Measurements from ENCODE around the gene CTSZ.

Gene CTSZ

DNA sequence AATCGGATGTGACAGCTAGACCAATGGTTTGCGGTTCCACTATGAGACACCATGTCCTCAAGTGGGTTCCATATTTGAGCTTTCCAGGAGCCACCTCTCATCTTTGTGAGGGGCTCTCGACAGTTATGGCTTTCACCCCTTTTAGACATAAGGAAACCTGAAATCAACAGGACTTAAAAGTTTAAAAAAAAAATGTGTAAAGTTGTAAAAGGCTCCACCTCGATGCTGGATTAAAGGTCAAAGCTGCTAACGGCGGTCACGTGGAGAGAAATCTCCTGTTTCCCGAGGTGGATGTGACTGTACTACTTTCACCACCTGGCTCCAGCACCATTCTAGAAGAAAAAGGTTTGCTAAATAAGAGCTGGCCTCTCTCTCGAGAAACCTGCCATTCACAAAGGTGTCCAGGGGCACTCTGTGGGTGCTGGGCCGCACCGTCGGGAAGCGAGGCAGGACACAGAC lies 24.5 kb upstream of the CTSZ start:
- peak in 1 of 2 experiments; percentile 40 for DNase-seq

DNA sequence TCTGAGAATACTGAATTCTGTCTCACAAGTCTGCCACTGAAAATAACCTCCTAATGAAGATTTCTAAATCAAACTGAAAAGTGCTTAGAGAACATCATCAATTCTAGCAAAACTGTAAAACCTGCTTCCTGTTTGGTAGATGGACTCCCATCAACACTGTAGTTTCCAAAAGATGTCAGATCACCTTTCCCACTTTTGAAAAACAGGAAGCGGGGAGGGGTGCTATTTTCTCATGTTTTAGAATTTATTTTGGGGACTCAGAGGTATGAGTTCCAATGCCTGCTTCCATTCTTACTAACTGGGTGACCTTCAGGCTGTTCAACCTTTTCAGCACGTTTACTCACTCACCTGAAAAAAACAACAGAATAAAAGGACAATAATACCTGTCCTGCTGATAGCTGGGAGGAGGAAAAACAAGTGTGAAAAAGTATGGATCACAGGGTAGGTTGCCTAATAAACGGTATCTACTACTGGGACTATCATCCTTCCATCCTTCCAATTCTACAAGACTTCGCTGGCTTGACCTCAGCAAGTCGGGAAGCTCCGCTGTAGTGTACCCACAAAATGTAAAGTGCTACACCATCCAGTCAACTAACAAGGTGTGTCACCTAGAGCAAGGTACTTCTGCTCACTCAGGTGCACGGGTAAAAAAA lies 24.0 kb upstream of the CTSZ start:
- no peak for DNase-seq

DNA sequence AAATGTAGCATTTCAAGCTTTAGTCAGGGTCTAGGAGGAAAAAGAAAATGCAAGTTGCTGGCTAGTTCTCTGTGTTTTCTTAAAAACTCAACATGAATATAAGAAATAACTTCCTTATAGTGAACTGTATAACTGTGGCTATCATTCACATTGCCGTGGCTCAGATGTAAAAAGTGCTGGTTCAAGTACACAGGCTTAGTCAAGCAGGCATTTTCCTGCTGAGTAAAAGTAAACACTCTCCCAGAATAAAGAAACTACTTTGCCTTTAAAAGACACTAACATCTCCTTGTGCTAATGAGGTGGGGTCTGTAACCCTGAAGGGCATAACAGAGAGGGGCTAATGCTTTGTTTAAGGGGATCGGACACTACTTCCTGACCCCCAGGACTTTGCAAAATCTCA lies 21.8 kb upstream of the CTSZ start:
- no peak for DNase-seq

DNA sequence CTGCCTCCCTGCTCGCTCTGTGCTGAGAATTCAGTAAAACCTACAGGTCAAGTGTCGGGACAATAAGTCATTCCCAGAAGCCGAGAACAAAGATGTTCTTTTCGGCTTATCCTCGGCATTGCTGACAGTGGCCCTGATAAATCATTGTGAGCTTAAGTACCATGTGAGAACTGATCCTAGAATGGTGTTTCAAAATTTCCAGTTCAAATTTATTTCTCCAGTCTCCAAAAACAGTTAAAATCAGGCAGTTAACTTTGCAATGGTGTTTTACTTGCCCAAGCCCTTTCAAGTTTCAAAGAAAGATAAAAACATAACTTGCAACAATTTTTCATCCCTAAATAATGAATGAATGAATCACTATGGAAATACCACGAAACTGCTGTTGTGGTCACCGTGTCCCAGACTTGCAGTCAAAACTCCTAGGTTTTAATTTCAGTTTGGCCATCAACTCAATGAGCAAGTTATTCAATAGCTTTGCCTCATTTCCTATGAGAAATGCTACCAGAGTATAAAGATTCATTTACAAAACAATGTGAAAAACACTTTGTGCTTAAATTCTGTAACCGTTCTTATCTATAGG lies 20.8 kb upstream of the CTSZ start:
- DNase-seq, result no peak

DNA sequence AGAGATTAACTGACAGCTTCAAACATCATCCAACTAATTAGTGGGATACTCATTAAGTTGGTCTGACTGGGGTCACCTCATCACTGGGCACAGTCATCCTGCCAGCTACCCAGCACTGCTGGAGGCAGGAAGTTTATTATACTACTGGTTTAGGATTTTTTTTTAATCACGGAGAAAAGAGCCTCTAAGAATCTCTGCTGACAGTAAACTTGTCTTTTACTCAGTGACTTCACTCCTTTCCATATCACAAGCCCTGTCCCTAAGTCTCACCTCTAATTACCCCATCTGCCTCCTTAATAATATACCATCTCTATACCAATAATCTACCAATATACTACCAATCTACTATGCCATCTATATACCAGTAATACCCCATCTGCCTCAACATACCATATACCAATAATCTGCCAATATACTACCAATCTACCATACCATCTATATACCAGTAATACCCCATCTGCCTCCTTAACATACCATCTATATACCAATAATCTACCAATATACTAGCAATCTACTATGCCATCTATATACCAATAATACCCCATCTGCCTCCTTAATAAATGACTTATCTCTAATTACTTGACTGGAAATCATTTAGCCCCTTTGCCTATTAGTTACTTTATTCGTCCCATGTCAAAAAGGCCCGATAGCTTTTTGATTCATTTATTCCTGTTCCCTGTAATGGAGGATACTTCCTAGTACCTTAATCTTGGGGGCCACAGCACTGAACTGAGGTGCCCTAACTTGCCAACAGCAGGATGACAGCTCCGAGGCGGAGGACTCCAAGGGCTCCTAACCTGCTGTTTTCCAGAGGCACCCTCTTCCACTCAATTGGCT lies 20.1 kb upstream of the CTSZ start:
- DNase-seq, result no peak

DNA sequence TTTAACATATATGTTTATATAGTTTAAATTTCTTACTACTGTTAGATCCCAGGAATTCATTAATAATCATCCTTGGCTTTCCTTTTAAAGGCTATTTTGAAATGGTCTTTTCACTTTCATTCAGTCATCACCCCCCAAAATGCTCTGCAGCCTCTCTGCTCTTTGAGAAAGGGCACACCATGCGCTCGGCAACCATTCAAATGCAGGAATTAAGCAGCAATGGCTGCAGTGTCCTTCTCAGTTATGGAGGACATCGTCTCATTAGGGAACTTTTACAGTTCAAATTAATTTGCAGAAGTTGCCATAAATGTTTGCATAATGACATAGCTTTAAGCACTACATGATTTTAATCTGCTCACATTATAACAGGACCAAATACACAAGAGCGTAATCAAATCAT lies 18.5 kb upstream of the CTSZ start:
- no peak for DNase-seq

DNA sequence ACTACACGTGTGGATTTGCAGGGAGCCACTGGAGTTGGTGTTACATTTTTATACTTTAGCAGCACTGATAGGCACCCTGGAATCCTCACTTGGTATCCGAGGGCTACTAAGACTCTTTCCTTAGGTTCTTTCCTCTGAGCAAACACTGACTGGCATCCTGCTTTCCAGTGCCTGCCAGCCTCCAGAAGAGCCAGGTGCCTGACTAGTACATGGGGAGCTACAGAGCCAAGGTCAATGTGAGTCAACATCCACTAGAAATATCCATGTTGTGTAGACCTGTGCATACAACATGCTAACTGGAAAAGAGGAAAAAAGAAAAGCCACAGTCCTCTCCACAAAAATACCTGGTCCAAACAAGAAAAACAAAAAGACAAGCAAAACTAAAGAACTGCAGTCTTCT lies 18.0 kb upstream of the CTSZ start:
- no peak for DNase-seq

DNA sequence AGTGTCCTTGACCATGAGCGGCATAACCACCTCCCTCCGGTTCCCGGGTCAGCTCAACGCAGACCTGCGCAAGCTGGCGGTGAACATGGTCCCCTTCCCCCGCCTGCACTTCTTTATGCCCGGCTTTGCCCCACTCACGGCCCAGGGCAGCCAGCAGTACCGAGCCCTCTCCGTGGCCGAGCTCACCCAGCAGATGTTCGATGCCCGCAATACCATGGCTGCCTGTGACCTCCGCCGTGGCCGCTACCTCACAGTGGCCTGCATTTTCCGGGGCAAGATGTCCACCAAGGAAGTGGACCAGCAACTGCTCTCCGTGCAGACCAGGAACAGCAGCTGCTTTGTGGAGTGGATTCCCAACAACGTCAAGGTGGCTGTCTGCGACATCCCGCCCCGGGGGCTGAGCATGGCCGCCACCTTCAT lies 17.1 kb upstream of the CTSZ start:
- peak in 1 of 2 experiments; percentile 12 for DNase-seq

DNA sequence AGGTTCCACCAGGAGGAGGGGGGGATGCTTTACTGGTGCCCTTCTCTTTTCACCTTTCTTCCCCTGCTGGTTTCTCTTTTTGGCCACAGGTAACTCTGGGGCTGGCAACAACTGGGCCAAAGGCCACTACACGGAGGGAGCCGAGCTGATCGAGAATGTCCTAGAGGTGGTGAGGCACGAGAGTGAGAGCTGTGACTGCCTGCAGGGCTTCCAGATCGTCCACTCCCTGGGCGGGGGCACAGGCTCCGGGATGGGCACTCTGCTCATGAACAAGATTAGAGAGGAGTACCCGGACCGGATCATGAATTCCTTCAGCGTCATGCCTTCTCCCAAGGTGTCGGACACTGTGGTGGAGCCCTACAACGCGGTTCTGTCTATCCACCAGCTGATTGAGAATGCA lies 16.6 kb upstream of the CTSZ start:
- DNase-seq, result peak; percentile 13

DNA sequence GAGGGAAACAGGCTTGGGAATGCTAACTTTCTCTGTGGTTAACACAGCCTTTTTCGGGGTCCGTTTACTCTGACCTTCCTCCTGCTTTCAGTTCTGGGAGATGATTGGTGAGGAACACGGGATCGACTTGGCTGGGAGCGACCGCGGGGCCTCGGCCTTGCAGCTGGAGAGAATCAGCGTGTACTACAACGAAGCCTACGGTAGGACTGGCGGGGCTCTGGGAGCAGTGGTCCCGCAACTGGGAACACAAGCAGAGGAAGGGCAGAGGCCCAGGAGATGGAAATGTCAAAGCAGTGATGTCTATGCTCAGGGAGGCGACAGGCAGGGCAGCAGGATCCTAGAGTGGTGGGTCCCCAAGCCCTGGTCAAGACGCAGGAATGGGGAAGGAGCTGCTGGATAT lies 15.7 kb upstream of the CTSZ start:
- DNase-seq, result peak; percentile 6 to 11

DNA sequence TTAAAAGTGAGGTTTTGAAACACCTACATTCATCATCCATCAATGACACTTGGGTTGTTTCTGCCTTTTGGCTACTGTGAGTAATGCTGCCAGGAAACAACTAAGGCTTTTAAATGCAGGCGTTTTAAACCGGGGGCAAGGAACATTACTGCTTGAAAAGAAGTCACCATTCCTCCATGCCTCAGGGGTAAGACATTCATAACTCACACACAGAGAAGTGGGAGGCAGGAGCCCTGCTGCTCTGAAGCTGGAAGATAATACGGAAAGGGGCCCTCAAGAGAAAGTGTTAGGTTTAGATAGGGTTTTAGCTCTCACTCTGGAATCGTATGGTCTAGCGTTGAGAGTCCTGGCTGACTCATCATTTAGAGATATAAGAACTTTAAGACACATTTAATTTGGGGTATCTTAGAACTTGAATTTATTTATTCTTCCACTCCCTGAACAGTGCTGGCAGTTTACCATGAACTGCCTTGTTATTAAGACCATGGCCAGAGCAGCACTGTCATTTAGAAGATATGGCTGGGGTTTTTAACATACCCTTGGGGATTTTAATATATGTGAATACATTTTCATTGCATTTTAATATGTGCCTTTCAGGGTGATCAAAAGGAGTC lies 14.0 kb upstream of the CTSZ start:
- DNase-seq, result peak; percentile 14 to 17

DNA sequence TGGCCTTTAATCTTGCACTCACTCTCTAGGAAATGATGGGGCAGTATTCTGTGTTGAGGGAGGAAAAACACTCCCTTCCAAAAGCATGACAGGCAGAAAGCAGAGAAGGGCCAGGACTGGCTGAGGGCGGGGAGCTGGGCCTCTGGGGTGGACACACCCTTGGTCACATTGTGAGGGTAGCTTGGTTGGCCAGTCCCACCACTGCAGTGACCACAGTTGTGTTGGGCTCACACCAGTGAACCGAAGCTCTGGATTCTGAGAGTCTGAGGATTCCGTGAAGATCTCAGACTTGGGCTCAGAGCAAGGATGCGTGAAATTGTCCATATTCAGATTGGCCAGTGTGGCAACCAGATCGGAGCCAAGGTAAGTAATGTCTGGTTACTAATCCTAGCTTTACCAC lies 12.2 kb upstream of the CTSZ start, which contains the start of gene TUBB1:
Gene TUBB1, plus strand, starts transcription at position 213 of the 400 bp plus-strand sequence. Its CDS starts 94 bp downstream, at position 307.
- peak; percentile 7 to 10 for DNase-seq

DNA sequence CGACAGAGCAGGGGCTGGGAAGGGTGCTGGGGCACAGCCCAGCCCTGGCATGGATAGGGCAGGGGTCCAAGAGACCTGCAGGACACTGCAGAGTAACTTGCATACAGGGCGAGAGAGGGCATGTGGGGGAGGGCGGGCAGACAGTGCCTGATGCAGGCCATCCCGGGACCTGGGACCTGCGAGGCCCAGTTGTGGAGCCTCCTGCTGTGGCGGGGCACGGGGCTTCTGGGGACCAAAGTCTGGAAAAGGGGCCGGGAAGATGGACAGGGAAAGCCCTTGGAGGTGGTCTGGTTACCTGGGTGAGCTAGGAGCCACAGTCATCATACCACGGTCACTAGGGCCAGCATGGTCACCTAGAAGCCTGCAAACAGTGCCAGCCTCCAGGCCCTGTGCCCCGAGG lies 11.8 kb upstream of the CTSZ start:
- peak; percentile 7 to 10 for DNase-seq

DNA sequence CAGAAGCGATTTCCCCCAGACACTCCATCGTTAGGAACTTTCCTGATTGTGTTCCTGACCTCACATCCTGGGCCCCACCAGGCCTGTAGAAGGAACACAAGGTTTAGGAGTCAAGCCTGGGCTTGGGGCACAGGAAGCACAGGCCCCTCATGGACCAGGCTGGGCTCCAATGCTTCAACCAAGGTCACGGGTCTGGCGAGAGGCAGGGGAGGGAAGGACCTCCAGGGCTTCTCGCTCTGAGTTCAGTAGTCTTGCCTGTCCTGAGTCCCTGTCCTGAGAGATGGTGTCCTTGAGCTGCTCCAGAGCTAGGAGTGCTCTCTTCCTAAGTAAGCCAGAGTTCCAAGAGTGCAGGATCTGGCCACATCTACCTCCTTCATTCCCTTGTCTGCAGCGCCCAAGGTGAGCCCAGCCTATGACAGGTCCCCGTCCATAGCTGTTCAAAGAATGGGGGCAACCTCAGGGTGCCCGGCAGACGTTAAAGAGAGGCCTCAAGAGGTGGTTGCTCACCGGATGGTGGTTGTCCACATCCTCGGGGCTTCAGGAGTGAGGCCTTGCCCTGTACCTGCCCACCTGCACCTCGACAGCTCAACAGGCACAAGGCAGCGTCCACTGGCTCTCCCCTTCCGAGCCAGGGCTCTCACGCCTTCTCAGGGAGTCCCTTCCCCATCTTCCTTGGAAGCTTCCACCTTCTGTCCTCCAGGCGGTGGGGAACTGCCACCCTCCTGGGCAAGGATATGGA lies 10.6 kb upstream of the CTSZ start:
- peak; percentile 14 to 16 for DNase-seq

DNA sequence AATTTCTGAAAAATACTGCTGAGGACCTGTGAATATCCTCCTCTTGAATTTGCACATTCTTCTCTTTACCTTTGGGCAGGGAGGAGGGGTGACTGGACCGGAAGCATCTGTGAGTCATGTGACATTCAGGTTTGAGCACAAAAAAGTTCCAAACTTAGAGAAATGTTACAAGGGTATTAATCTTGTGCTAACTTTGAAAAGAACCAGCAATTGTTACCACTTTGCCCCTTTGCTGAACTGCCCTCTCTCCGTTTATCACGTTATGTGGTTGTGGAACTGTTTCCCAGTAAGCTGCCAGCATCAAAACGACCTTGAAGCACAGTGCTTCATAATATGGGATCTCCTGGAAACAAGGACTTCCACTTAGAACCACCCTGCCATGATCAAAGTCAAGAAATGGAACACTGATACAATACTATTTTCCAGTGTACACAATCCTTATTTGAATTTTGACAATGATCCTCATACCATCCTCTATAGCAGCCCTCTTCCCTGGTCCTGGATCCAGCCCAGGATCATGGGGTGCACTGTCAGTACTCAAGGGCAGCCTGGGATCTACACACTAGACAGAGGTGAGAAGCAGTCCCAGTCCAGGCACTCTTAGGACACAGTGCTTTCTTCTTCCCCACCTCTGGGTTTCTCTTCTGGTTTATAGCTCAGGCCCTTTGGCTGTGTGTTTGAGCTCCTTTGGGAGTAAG lies 9.9 kb upstream of the CTSZ start:
- DNase-seq, result peak; percentile 18 to 26

DNA sequence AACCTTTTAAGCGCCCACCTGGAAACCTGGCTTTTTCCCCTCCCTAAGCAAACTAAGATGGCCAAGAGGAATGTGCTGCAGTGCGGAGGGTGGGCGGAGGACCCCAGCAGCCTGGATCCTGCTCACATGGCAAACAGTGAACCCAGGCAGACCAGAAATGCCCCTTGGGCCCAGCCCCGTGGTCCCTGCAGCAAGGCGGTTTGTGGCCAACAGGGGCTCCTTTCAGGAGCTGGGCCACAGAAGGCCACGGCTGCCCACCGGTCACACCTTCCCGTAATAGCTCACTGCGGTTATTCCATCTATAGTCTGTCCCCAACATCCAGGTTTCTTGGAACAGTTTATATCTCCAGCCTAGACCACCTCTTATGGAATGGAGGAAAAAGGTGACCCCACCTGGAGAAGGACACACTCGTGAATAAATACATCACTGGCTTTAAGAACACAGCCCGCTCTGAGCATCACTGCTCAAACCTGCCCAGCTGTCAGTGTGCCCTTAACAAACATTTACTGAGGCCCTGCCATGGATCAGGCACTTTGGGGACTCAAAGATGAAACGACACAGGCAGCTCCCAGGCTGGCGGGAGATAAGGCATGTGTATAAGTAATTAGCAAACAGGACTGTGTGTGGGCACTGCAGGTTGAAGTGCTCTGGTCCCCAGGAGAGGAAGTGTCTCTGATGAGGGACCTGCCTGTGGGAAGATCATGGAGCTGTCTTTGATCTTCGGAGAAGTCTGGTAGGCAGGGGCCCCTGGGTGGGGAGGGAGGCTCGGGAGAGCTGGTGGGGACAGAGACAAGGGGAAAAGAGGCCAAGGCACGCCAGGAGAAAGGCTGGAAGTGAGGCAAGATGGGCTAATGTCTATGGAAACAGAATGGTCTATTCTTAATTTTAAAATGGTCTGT lies 9.0 kb upstream of the CTSZ start:
- DNase-seq, result peak; percentile 11 to 17

DNA sequence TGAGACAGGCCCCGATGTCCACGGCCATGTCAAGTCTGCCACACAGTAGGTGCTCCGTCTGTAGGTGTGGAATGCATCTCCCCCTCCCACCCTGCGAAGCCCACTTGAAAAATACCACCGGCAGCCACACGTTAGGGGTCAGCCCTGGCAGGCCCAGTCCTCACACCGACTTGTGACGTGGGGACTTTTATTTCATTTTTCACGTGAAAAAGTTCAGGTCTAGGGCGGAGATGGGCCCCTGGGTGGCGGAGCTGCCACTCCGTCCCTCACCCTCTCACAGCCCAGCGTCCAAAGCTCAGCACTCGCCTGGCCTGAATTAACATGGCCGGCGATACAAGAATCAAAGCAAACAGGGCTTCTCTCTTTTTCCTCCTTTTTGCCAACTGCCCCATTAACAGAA lies 8.4 kb upstream of the CTSZ start:
- peak in 1 of 2 experiments; percentile 11 for DNase-seq

DNA sequence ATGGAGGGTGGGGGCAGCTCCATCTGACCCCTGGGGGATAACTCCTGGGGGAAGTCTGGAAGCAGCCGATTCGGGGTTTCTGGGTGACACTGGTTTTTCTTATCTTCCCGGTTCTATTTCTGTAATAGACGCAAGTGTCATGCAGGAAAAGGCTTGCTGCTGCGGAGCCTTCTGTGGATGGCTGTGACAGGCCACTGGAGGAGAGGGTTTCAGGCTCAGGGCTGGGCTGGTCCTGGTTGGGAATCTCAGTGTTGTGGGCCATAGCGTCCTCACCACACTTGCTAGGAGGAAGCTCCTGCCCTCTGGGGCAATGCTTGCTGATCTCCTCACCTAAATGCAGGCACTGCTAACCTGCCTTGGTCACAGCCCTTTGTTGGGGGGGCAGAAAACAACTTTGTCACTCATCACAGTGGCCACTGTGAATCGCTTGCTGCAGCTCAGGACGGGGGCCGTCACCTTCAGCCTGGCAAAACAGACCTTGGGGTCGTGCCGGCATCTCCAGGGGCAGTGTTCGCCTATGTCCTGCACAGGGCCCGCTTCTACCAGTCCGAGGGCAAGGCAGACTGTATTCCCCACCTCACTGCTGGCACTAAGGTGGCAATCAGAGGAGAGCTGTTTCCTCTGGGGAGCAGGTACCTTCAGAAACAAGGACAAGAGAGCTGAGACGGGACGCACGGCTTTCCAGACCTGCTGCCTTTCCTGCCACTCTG lies 7.8 kb upstream of the CTSZ start:
- DNase-seq, result peak; percentile 11 to 15

DNA sequence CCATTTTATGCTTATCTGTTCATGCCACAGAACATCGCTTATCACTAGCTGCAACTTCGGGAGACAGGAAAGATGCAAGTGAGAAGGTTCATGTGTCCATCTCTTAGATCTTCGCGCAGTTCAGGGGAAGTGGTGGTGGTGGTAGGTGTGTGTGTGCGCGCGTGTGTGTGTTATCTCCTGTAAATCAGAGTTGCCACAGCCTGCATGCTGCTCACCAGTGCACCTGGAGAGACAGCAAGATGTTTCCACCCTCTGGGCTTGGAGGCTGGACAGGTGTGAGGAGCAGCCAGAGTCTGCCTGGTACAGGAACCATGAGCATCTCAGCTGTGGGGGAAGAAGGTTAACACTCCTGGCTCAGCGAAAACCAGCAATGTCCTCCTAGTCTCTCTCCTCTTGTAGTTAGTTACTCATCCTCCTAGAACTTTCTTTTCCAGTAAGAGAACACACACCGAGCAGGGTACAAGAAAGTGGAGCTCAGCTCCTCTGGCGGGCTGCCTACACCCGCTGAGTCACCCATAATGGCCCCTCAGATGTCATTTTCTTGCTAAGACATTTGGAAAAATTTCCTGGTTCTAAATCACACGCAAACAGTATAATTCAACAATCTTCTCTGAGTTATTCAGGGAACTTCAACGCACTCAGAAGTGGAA lies 7.0 kb upstream of the CTSZ start:
- DNase-seq, result peak; percentile 38 to 40

Measured in activated T-cell treated with anti-CD3 and anti-CD28 coated beads, Interleukin-2, amount 50 U/mL, for 48 hours (primary cell).